ENCODE measurements around the gene DMD.

The DMD gene

DNA sequence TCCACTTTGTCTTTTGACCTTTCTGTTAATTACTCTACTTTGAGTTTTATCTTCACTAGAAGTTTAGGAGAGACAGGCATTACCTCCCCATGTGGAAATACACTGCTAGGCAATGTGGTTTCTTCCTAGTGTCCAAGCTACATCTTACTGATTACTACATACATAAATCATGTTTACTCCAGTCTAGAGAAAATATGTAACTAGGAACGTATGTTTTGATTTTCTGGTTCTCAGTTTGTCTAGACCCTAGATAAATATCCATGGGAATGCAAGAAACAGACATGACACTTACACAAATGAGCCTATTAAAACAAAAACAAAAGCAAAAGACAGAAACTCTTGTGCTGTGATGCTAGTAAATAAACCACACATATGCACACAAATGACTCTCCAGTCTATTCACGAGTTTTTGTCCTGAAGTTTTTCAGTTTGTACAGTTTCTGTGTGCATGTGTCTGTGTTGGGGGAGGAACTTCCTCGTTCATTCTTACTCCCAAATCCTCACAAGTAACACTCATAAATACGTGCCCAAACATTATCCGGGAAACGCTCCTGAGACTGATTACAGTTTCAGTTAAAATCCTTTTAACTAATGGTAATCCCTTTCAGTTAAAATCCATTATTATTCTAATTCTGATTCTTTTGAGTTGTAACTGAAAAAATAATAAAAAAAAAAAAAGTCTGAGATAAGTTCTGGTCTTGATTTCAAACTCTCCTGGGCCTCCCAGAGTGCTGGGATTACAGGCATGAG, 1856.0 kb downstream of the DMD start:
- no peak overlapping the region for H3K4me3 ChIP-seq (ENCODE audit: low read depth, low read length)
- TF ChIP-seq, protein P1, sequence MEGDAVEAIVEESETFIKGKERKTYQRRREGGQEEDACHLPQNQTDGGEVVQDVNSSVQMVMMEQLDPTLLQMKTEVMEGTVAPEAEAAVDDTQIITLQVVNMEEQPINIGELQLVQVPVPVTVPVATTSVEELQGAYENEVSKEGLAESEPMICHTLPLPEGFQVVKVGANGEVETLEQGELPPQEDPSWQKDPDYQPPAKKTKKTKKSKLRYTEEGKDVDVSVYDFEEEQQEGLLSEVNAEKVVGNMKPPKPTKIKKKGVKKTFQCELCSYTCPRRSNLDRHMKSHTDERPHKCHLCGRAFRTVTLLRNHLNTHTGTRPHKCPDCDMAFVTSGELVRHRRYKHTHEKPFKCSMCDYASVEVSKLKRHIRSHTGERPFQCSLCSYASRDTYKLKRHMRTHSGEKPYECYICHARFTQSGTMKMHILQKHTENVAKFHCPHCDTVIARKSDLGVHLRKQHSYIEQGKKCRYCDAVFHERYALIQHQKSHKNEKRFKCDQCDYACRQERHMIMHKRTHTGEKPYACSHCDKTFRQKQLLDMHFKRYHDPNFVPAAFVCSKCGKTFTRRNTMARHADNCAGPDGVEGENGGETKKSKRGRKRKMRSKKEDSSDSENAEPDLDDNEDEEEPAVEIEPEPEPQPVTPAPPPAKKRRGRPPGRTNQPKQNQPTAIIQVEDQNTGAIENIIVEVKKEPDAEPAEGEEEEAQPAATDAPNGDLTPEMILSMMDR (IDR thresholded peaks at IDR 0.05; ENCODE audit: control insufficient read depth, extremely low read depth, insufficient read depth): no peak
- DNase-seq (ENCODE audit: low read depth): no peak

DNA sequence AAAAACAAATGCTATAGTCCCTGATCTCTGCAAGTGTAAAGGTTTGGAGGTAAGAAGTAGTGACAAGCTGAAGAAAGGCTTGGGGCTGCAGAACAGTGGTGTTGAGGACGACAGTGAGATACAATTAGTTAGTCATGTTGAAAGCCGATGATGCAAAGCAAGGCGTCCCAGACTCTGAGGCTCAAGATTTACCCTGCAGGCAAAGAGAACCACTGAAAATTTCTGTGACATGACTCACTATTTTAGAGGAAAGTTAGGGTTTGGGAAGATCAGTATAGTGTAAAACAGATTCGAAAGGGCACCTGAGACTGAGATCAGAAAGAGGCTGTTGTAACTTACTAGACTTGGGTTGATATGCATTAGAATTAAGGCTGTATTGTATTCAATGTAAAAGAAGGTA, 1858.3 kb downstream of the DMD start:
- no peak for DNase-seq (ENCODE audit: low read depth)
- TF ChIP-seq, protein P1 (IDR thresholded peaks at IDR 0.05; ENCODE audit: control insufficient read depth, extremely low read depth, insufficient read depth): no peak
- no peak overlapping the region for H3K4me3 ChIP-seq (ENCODE audit: low read depth, low read length)

DNA sequence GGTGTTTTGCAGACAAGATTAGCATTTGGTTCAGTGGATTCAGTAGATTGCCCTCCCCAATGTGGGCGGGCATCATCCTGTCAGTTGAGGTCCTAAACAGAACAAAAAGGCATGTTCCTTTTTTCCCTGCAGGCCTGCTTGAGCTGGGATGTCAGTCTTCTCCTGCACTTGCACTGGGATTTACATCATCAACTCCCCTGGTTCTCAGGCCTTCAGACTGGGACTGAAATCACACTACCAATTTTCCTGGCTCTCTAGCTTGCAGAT, 1860.6 kb downstream of the DMD start:
- TF ChIP-seq, protein P1 (IDR thresholded peaks at IDR 0.05; ENCODE audit: control insufficient read depth, extremely low read depth, insufficient read depth): no peak
- H3K4me3 ChIP-seq (ENCODE audit: low read depth, low read length): no peak overlapping the region
- no peak for DNase-seq (ENCODE audit: low read depth)

DNA sequence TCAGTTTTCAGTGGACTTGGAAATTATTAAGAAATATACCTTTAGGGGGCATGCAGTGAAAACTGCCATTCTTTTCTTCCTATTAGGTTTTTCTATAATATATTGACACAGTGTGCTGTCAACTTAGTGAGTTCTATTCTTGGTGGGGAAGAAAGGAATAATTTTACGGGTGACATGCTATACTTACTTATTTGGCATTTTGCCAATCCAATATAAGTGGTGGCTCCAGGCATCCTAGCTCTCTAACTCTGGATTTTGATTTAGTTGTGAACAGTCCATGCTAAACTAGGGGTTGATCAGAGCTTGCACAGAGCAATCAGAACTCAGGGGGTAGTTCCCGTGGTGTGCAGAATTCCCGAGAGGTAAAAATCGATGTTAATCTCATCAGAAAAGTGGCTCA, 1861.8 kb downstream of the DMD start:
- DNase-seq (ENCODE audit: low read depth): no peak
- no peak overlapping the region for H3K4me3 ChIP-seq (ENCODE audit: low read depth, low read length)
- TF ChIP-seq, protein P1 (IDR thresholded peaks at IDR 0.05; ENCODE audit: control insufficient read depth, extremely low read depth, insufficient read depth): no peak

DNA sequence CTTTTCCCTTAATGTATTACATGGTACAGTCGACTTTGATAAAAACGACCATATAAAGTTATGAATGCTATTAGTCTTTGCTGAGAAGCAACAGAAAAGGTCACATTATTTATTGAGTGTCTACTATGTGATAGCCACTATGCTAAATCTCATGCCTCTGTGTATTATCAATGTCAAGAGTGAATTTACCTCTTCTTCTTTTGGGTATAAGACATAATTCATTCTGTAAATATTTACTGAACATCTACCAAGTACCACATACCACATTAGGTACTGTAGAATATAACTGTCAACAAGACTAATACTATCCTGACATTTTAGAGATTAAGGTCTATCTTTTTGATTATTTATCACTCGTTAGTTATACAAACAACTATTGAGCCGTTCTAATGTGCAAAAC, 1870.8 kb downstream of the DMD start:
- H3K4me3 ChIP-seq (ENCODE audit: low read depth, low read length): no peak overlapping the region
- no peak for DNase-seq (ENCODE audit: low read depth)
- TF ChIP-seq, protein P1 (IDR thresholded peaks at IDR 0.05; ENCODE audit: control insufficient read depth, extremely low read depth, insufficient read depth): no peak

DNA sequence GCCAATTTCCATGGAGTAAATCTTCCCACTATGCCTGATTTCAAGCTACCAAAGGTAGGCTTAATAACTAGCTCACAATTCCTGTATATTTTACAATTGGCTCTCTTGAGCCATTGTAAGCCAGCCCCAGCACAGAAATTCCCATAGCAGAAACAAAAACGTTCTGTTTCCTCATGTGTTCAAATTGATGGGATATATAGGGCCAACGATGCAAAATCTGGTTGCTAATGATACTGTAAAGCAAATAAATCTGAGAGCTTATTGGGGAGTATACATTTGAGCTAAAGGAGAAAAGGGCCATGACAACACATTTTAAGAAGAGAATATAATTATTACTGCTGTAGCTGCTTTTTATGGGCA, 1872.4 kb downstream of the DMD start:
- no peak overlapping the region for H3K4me3 ChIP-seq (ENCODE audit: low read depth, low read length)
- TF ChIP-seq, protein P1 (IDR thresholded peaks at IDR 0.05; ENCODE audit: control insufficient read depth, extremely low read depth, insufficient read depth): no peak
- no peak for DNase-seq (ENCODE audit: low read depth)

DNA sequence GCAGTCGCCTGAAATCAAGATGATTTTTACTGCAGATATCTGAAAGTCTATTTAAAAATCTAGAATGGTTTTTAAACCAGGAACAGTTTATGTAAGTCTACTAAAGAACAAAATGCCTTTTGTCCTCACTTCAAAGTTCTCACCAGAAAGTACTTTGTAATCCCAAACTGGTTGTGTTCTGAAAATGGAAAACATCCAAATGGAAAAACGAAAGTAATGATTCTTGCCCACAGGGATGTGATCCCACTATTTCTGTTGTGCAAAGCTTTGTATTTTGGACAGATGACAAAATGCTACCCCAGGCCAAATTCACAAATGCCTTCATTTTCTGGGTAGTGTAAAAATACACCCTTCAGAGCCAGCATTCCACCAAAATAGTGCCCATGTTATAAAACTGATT, 1874.0 kb downstream of the DMD start:
- TF ChIP-seq, protein P1 (IDR thresholded peaks at IDR 0.05; ENCODE audit: control insufficient read depth, extremely low read depth, insufficient read depth): no peak
- H3K4me3 ChIP-seq (ENCODE audit: low read depth, low read length): no peak overlapping the region
- no peak for DNase-seq (ENCODE audit: low read depth)
